Measurements from ENCODE around the gene CAPN5. TPM values are rescaled to one million over a fixed set of nuclear protein-coding genes. Genes with fewer than 3 reads are reported as not detected.

The CAPN5 gene
- total RNA-seq, 4 donors from 2014 or later: 4.0 to 11.3 (median 6.0) TPM

DNA sequence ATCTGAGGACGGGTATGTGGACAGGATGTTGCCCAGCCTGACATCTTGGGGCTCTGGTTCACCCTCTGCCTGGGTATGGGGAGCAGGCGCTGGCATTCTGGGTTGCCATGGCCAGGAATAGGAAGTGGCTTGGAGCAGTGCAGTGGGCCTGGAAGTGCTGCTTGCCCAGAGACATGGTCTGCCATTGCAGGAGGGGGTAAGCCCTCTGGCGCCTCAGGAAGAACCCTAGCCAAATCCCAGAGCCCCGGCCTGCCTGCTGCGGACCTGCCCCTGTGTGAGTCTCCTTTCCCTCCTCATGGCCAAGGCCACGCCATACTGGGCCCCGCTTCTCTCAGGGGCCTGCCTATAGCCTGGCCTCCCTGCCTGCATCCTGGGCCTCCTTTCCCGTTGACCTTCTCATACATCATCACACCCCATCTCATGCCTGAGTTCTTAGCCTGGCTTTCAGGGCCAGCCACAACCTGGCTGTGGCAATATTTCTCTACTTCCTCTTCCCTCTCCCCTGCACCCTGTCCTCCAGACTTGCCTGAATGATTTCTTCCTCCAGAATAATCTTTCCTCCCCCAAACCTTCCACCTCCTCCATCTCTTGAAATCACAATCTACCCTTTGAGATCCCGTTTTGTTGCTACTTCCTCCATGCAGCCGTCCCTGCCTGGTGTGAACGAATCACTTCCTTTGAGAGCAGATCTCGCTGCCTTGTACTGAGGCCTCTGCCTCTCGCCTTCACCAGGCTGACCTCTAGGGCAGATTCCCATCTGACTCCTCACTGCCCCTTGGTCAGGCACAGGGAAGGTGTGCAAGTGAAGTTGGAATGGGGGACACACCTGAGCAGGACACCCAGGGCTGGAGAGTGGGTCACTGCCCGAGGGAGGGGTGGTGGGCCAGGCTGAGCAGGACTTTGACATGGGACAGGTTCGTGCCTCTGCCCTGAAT is 5.2 kb downstream of the CAPN5 start:
- Histone ChIP-seq H3K27me3 (no peaks in the 10 kb centered on the region), H3K36me3 (no peaks in the 10 kb centered on the region), H3K4me3 (no peak overlapping the region), H3K9me3 (no peaks in the 10 kb centered on the region), H3K27ac (replicated peaks in 1 of 4) (peak overlapping the region; percentile 75 to 84 (median 80)), H3K4me1 (peaks cover 30 to 74% (median 59%) of the 10 kb centered on the region in 4 donors)
- intact Hi-C loops (cut with DNase I): no loop called here
- 76% methylated on average over 15 of the region's 15 CpGs for WGBS
- no peak for DNase-seq (ENCODE audit: extremely low spot score)
- TF ChIP-seq POLR2A (IDR thresholded peaks at IDR 0.05; ENCODE audit: low read depth) (no peak), POLR2AphosphoS5 (IDR thresholded peaks at IDR 0.05) (no peak), EP300 (IDR thresholded peaks at IDR 0.05) (no peak)
- TF ChIP-seq, protein P1, sequence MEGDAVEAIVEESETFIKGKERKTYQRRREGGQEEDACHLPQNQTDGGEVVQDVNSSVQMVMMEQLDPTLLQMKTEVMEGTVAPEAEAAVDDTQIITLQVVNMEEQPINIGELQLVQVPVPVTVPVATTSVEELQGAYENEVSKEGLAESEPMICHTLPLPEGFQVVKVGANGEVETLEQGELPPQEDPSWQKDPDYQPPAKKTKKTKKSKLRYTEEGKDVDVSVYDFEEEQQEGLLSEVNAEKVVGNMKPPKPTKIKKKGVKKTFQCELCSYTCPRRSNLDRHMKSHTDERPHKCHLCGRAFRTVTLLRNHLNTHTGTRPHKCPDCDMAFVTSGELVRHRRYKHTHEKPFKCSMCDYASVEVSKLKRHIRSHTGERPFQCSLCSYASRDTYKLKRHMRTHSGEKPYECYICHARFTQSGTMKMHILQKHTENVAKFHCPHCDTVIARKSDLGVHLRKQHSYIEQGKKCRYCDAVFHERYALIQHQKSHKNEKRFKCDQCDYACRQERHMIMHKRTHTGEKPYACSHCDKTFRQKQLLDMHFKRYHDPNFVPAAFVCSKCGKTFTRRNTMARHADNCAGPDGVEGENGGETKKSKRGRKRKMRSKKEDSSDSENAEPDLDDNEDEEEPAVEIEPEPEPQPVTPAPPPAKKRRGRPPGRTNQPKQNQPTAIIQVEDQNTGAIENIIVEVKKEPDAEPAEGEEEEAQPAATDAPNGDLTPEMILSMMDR (IDR thresholded peaks at IDR 0.05): no peak

DNA sequence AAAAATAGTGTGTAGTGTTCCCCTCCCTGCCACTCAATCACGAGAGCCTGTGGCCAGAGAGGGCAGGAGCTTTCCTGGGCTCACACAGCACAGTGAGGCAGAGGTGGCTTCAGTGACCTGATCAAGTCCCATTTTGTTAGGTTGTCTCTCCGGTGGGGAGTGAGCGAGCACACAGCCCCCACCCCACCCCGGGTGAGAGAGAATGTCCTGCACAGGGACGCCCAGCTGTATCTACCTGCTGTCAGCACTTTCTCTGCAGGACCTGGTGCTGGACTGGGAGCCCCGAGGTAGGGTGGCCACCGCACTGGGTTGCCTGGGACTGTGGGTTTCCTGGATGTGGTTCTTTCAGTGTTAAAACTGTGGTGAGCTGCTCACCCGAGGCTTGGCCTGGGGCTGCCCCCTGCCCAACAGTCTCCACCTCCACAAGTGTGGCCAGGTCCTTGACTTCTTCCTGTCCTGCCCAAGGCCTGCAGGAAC is 6.1 kb downstream of the CAPN5 start:
- H3K4me1 ChIP-seq: peaks cover 27 to 64% (median 49%) of the 10 kb centered on the region in 4 donors
- intact Hi-C loops (cut with DNase I): no loop called here
- H3K36me3 ChIP-seq: no peaks in the 10 kb centered on the region

DNA sequence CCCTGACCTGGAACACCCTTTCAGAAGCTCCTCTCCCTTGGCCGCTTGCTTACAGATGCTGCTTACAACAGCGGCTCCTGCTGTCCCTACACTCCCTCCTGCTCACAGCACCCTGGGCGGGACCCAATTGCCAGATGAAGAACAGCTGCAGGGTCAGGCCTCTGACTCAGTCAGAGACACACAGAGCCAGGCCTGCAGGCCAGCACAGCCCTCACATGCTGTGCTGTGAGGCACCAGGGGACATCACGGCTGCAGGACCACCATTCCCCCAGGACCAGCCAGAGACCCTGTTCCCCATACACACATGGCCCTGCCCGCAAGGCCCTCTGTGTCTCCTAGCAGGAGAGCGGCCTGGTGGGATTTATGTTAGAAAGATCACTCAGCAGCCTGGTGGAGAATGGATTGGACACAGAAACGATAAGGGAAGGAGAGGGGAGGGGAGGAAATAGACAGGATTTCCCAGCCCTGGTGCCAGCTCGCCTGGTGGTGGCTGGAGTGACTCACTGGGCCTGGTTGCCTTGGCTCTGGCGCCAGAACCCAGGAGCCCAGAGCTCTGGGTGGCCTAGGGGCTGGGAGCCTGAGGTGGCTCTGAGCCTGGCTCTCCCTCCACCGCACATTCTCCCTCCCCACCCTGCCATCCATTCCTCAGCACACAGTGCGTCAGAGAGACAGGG is 6.7 kb downstream of the CAPN5 start:
- Histone ChIP-seq H3K4me1 (peaks cover 27 to 59% (median 43%) of the 10 kb centered on the region in 4 donors), H3K9me3 (no peaks in the 10 kb centered on the region), H3K27ac (replicated peaks in 1 of 4) (peak overlapping the region; percentile 75 to 84 (median 80)), H3K27me3 (no peaks in the 10 kb centered on the region), H3K36me3 (no peaks in the 10 kb centered on the region), H3K4me3 (no peak overlapping the region)
- WGBS: 33% methylated on average over 11 of the region's 11 CpGs
- intact Hi-C loops (cut with DNase I): no loop called here
- TF ChIP-seq EP300 (IDR thresholded peaks at IDR 0.05) (no peak), POLR2AphosphoS5 (IDR thresholded peaks at IDR 0.05) (peak; percentile 77 to 81), POLR2A (IDR thresholded peaks at IDR 0.05; ENCODE audit: low read depth) (no peak)
- TF ChIP-seq, protein P1 (IDR thresholded peaks at IDR 0.05): peak; percentile 26 to 46 (median 35)
- no peak for DNase-seq (ENCODE audit: extremely low spot score)

More for the DNA sequence above, 6.1 kb downstream of the CAPN5 start:
- Histone ChIP-seq H3K27me3 (no peaks in the 10 kb centered on the region), H3K9me3 (no peaks in the 10 kb centered on the region), H3K4me3 (no peak overlapping the region), H3K27ac (replicated peaks in 1 of 4) (peak overlapping the region; percentile 75 to 84 (median 80))
- TF ChIP-seq EP300 (IDR thresholded peaks at IDR 0.05): no peak
- TF ChIP-seq POLR2AphosphoS5 (IDR thresholded peaks at IDR 0.05): no peak
- TF ChIP-seq, protein P1 (IDR thresholded peaks at IDR 0.05): no peak
- no peak for TF ChIP-seq POLR2A (IDR thresholded peaks at IDR 0.05; ENCODE audit: low read depth)
- no peak for DNase-seq (ENCODE audit: extremely low spot score)
- WGBS: 56% methylated on average over 8 of the region's 8 CpGs

DNA sequence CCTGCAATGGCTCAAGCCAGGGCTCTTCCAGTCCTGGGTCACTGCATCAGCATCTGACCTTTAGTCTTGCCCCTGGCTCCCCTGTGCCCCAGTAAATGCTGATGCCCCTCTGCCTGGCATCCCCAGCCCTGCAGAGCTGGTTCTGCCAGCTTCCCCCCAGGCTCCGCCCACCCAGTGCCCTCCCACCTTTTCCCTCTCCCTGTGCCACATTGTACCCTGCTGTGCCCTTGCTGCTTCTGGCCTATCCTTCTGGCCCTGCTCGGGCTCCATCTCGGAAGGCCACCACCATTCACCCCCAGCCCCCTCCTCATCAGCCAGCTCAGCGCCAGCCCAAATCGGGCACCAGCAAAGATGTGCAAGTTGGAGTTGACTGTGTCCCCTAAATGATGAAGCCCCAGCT is 7.4 kb downstream of the CAPN5 start:
- DNase-seq (ENCODE audit: extremely low spot score): no peak
- peaks cover 27 to 52% (median 41%) of the 10 kb centered on the region in 4 donors for H3K4me1 ChIP-seq
- H3K27me3 ChIP-seq: no peaks in the 10 kb centered on the region
- intact Hi-C loops (cut with DNase I): no loop called here
- no peaks in the 10 kb centered on the region for H3K36me3 ChIP-seq
- WGBS: 88% methylated on average over 5 of the region's 5 CpGs
- no peaks in the 10 kb centered on the region for H3K9me3 ChIP-seq
- peak overlapping the region; percentile 75 to 84 (median 80) for H3K27ac ChIP-seq (replicated peaks in 1 of 4)
- TF ChIP-seq POLR2AphosphoS5 (IDR thresholded peaks at IDR 0.05): no peak
- TF ChIP-seq, protein P1 (IDR thresholded peaks at IDR 0.05): no peak
- TF ChIP-seq EP300 (IDR thresholded peaks at IDR 0.05): no peak
- TF ChIP-seq POLR2A (IDR thresholded peaks at IDR 0.05; ENCODE audit: low read depth): no peak
- no peak overlapping the region for H3K4me3 ChIP-seq
